Astrocyte of the spinal cord (primary cell): ENCODE data around the gene GPSM3.

Experiments used
- DNase-seq: peaks from one replicate; pipeline ENCODE4 v3.0.0; 2011; ENCODE audit warnings: low read depth, low spot score
- H3K4me3 ChIP-seq: 2 replicates; pipeline ENCODE4 v1.5.1; 2011; ENCODE audit warnings: low read depth, mild to moderate bottlenecking, low read length, moderate library complexity
- CTCF ChIP-seq: IDR thresholded peaks from 2 replicates; pipeline ENCODE4 v1.5.1; 2012; ENCODE audit warnings: low read depth, mild to moderate bottlenecking, low read length, inconsistent platforms
- in situ Hi-C: cut with HindIII; loops from 2 replicates; pipeline ENCODE4 v1.10.0; 2017; ENCODE audit warnings: low sequenced_read_pairs

Gene GPSM3

GRCh38 chr6:32167154-32167760, 25.2 kb downstream of the GPSM3 start:
- no peak for TF ChIP-seq CTCF
- no peak overlapping the region for H3K4me3 ChIP-seq
- in situ Hi-C loops = no loop called here
- no peak for DNase-seq

- TF ChIP-seq CTCF = no peak
- H3K4me3 ChIP-seq = no peak overlapping the region
- no peak for DNase-seq
- in situ Hi-C loops = no loop called here
Observed at GRCh38 chr6:32166411-32167061, 25.9 kb downstream of the GPSM3 start.

GRCh38 chr6:32164295-32164694, 28.1 kb downstream of the GPSM3 start, which contains the start of gene EGFL8:
TSS of gene EGFL8 (plus strand) at chr6:32164595. CDS start at chr6:32166166, 1,571 bp downstream.
- no peak for TF ChIP-seq CTCF
- in situ Hi-C loops = no loop called here
- H3K4me3 ChIP-seq = no peak within 1 kb of the TSS
- DNase-seq = no peak

- in situ Hi-C loops = no loop called here
Observed at GRCh38 chr6:32163559-32164258, 28.7 kb downstream of the GPSM3 start.

GRCh38 chr6:32158052-32158451, 34.4 kb downstream of the GPSM3 start:
- DNase-seq = no peak
- TF ChIP-seq CTCF = no peak
- in situ Hi-C loops = no loop called here
- H3K4me3 ChIP-seq = no peak overlapping the region

More at GRCh38 chr6:32163559-32164258, 28.7 kb downstream of the GPSM3 start:
- no peak for DNase-seq
- TF ChIP-seq CTCF = no peak
- H3K4me3 ChIP-seq = no peak overlapping the region

GRCh38 chr6:32156891-32157290, 35.6 kb downstream of the GPSM3 start:
- TF ChIP-seq CTCF = no peak
- in situ Hi-C loops = no loop called here
- no peak for DNase-seq
- no peak overlapping the region for H3K4me3 ChIP-seq
